Sciatic nerve (tissue), 2 donors: ENCODE data around the gene FAM168A. TPM values are rescaled to one million over a fixed set of nuclear protein-coding genes. Genes with fewer than 3 reads are reported as not detected.
A peak's percentile ranks its signal among the peaks of the same experiment; 100 is the strongest.

Source experiments
- ATAC-seq: fragments of 200-7000 bp; cut with Tn5 transposase; one replicate; pipeline ENCODE4 v1.9.1; 2020; ENCODE audit warnings: mild to moderate bottlenecking, moderate library complexity
- DNase-seq: peaks from one replicate; pipeline ENCODE4 v3.0.0-alpha.2; 2020; ENCODE audit warnings: low spot score
- intact Hi-C: fragments of 100-400 bp; cut with DNase I; formaldehyde crosslinking; loops from one replicate; pipeline ENCODE4 v1.14.2; 2022
- total RNA-seq: library from RNA; stranded (reverse); fragmentation: NEBNext Ultra II Directional; extraction: Animal tissue kit (Norgen Biotek cat#: 25700); gene quantifications from one replicate; pipeline ENCODE4 v1.2.1, GENCODE V29; 2021
- donor health status: DM: no; HTN: no; CAD: no.
- donor health status: DM: no; HTN: no; CAD: no.

Gene FAM168A
- total RNA-seq, 1 donor from 2014 or later, result 52.2 TPM

DNA sequence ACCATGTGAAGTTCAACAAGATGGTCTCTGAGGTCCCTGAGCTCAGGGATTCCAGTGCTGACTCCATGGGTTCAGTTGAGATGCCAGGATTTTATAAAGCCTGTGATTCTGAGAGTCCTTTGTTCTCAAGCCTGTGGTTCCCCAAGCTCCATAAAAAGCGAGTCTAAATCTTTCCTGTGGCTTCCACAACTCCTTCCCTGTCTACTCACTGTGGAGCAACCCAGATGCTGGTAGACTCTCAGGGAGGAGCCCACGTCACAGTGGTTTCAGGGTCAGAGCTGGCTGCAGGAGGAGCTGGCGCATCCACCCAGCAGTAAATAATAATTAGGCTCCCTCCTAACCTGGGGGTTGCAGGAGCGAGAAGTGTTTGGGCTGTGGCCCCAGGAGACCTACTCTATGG, 223.8 kb downstream of the FAM168A start:
- no peak for DNase-seq
- no peak for ATAC-seq
- intact Hi-C loops, result no loop called here

DNA sequence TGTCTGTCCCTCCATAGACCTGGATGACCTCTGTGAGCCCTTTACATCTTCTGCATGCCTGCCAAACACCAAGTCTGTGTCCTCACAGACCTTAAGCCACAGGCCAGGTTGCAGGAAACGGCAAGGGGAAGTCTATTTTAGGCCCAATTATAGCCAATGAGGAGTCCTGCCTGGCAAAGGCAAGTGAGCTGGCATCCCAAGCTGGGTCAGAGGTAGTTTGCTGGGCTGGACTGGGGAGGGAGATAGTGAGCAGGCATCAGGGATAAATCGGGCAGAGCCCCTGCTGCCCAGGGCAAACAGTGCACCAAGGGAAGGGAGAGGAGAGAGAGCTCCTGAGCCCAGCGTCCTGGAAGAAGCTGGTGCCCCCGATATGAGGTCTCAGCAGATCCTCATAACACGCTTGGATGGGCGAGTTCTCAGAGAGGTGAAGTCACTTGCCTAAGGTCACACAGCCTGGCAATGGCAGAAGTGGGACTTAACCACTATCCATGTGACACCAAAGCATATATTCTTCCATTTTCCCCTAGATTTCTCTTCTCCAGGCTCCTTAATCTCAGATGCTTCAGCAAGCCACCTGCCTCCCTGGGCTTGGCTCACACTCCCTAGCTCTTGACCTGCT, 225.4 kb downstream of the FAM168A start:
- ATAC-seq, result no peak
- DNase-seq, result no peak
- intact Hi-C loops, result no loop called here

DNA sequence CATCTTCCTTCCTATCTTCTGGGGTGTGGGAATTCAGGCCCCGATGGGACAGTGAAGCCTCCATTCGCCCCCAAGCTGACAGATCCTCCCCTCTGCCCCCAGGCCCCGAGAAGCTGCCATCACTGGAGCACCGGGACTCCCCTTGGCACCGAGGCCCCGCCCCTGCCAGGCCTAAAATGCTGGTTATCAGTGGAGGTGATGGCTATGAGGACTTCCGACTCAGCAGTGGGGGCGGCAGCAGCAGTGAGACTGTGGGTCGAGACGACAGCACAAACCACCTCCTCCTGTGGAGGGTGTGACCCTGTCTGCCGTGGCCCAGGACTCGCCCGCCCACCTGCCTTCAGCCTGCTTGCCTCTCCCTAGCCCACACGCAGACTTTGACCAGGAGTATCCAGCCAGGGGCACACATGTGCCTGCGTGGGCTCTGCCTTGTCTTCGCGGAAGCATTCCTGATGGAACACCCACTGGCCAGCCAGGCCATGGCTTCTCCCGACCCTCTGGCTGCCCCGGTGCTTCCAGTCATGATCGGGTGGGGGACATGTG, 230.4 kb downstream of the FAM168A start:
- ATAC-seq, result peak; percentile 1
- intact Hi-C loops, result no loop called here
- no peak for DNase-seq

DNA sequence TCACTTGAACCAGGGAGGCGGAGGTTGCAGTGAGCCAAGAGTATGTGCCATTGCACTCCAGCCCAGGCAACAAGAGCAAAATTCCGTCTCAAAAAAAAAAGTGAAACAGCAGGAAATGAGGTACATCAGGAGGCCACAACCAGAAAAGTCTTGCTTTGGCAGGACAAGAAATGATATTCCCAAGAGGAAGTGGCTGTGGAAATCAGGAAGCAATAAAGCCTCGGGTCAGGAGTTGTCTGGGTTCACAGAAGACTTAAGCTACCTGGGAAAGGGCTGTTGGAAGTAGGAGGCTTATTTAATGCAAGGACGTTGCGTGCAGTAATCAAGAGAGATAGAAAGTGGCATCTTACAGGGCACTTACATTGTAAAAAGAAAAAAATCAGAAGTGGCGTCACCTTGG, 231.0 kb downstream of the FAM168A start:
- no peak for ATAC-seq
- intact Hi-C loops, result no loop called here
- no peak for DNase-seq

DNA sequence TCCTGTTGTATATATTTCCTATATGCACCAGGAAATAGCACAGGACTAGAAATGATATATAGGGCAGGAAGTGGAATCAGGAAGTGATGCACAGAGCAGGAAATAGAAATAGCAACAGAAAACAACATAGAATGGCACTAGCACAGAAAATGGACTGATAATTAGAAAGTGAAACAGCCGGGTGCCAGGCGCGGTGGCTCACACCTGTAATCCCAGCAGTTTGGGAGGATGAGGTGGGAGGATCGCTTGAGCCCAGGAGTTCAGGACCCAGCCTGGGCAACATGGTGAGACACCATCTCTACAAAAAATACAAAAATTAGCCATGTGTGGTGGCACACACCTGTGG, 231.7 kb downstream of the FAM168A start:
- ATAC-seq, result no peak
- intact Hi-C loops, result no loop called here

DNA sequence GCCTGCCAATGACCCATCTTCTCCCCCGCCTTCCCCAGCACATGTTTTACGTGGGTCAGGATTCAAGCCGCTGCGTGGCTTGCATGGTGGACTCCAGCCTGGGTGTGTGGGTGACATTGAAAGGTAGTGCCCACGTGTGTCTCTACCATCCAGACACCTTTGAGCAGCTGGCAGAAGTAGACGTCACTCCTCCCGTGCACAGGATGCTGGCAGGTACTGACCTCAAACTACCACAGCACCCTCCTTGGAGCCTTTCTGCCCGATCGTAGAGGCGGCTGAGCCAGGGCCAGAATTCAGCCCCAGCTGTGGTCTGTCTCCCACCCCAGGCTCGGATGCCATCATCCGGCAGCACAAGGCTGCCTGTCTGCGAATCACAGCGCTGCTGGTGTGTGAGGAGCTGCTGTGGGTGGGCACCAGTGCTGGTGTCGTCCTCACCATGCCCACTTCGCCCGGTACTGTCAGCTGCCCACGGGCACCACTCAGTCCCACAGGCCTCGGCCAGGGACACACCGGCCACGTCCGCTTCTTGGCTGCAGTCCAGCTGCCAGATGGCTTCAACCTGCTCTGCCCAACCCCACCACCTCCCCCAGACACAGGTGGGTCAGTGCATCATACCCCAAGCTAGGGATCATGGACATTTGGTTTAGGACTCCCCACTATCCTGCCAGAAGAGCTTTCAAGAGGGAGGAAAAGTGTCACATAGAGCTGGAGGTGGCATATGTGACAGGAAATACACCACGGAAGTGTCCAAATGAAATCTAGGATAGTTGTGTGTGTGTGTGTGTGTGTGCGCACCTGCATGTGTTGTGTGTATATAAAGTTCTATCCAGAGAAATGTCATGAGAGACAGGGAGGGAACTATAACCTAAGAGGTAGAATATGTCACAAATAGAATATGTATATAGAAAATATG, 232.3 kb downstream of the FAM168A start:
- ATAC-seq (no peak), DNase-seq (no peak)
- intact Hi-C loops, result no loop called here

More for the DNA sequence above, 231.7 kb downstream of the FAM168A start:
- DNase-seq, result no peak

DNA sequence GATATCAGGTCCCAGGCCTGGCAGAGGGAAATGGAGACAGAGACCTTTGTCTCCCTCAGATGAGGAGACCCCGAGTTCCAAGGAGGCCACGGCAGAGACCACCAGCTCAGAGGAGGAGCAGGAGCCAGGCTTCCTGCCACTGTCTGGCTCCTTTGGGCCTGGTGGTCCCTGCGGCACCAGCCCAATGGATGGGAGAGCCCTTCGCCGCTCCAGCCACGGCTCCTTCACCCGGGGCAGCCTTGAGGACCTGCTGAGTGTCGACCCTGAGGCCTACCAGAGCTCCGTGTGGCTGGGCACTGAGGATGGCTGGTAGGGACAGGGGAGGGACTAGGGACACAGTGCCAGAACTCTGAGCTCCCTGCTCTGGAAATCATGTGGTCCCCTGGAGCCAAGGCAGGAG, 234.8 kb downstream of the FAM168A start:
- intact Hi-C loops, result no loop called here
- no peak for ATAC-seq

DNA sequence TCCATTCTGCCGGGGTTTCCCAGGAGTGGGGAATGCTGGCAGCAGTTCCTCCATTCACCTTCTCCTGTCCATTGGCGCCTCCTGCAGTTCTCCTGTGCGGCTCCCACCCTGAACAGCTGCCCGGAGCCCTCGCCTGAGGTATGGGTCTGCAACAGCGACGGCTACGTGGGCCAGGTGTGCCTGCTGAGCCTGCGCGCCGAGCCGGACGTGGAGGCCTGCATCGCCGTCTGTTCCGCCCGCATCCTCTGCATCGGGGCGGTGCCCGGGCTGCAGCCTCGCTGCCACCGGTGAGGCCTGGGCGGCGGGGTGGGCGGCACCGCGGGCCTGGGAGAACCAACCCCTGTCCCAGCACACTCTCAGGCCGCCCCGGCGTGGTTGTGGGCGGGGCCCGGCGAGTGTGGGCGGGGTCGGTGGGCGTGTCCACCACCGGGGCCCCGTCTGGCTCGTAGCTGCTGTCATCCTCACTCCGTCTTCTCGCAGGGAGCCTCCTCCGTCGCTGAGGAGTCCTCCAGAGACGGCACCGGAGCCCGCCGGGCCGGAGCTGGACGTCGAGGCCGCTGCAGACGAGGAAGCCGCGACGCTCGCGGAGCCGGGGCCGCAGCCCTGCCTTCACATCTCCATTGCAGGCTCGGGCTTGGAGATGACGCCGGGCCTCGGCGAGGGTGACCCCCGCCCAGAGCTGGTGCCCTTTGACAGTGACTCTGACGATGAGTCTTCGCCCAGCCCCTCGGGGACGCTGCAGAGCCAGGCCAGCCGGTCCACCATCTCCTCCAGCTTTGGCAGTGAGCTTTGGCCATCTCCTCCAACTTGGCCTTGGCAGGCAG, 235.7 kb downstream of the FAM168A start:
- intact Hi-C loops, result no loop called here
- DNase-seq (no peak), ATAC-seq (no peak)

More for the DNA sequence above, 234.8 kb downstream of the FAM168A start:
- no peak for DNase-seq

- DNase-seq (no peak), ATAC-seq (no peak)
- intact Hi-C loops, result no loop called here
Observed at GRCh38 chr11:73360743-73361369, 237.1 kb downstream of the FAM168A start.

- no peak for DNase-seq
- intact Hi-C loops, result no loop called here
- ATAC-seq, result peak; percentile 2
Observed at GRCh38 chr11:73359930-73360742, 237.8 kb downstream of the FAM168A start.

DNA sequence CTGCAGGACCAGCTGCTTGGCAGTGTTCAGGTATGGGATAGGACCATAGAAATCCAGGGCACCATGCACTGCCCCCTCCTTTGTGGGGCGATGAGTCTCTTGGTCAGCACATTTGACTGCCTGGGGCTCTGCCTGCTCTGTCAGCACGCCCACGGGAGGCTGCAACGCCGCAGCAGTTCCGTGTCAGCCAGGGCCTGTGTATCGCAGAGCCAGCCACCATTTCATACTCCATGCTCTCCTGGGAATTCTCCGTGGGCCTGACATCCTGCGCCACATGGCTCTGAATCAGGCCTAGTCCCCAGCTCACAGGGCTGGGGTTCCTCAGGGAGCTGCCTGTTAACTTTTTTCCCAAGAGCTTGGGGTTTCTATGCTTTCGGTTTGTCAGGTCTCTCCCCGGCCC, 238.6 kb downstream of the FAM168A start:
- intact Hi-C loops, result no loop called here
- ATAC-seq, result peak; percentile 66
- DNase-seq, result no peak

GRCh38 chr11:73358071-73358470, 239.8 kb downstream of the FAM168A start:
- intact Hi-C loops, result no loop called here
- no peak for ATAC-seq
- no peak for DNase-seq

DNA sequence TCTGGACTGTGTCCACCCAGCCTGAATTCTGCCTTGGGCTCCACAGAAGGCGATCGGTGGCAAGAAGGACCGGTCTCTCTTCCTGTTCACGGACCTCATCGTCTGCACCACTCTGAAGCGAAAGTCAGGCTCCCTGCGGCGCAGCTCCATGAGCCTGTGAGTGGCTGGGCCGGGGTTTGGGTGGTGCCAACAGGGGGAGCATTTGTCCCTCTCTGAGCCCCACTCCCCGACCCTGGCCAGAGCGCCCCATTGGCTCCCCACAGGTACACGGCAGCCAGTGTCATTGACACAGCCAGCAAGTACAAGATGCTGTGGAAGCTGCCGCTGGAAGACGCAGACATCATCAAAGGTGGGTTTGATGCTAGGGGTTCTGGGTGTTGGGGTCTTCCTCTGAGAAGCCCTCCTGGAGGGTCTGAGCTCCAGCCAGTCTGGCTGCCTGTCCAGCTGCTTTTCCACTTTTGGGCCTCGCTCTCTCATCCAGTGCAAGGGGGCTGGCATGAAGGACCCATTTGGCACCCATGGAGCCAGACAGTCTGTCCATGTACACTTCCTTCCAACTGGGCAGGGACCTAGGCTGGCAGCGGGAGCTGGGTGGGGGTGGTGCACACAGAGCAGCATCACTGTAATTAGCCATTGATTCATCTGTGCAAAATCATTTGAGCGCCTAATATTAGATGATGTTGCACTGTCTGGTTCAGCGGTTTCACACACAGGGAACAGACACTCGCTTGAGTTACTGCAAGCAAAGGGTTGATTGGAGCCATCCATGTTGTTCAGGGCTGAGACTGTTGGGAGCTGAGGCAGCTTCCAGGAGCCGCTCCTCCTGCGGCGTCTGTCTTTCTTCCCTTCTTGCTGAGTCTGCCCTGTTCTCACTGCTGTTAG, 240.7 kb downstream of the FAM168A start:
- DNase-seq, result no peak
- no peak for ATAC-seq
- intact Hi-C loops, result no loop called here

- DNase-seq (no peak), ATAC-seq (no peak)
- intact Hi-C loops, result no loop called here
Observed at GRCh38 chr11:73355109-73355508, 242.8 kb downstream of the FAM168A start.

DNA sequence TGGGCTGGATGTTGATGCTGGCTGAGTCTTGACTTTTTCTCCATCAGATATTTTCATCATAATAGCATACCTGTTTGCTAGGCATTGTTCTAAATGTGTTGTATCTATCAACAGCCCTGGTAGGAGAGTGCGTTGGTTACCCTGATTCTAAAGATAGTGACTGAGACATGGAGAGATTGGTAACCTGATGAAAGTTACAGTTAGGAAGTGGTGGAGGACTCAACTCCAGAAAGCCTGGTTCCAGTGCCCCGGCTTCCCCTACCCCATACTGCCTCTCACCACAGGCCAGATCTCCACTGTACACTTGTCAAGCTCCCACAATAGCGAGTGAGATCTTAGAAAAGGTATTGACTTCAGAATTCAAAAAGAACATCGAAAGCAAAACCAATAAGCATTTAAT, 244.5 kb downstream of the FAM168A start:
- no peak for ATAC-seq
- DNase-seq, result no peak
- intact Hi-C loops, result no loop called here

DNA sequence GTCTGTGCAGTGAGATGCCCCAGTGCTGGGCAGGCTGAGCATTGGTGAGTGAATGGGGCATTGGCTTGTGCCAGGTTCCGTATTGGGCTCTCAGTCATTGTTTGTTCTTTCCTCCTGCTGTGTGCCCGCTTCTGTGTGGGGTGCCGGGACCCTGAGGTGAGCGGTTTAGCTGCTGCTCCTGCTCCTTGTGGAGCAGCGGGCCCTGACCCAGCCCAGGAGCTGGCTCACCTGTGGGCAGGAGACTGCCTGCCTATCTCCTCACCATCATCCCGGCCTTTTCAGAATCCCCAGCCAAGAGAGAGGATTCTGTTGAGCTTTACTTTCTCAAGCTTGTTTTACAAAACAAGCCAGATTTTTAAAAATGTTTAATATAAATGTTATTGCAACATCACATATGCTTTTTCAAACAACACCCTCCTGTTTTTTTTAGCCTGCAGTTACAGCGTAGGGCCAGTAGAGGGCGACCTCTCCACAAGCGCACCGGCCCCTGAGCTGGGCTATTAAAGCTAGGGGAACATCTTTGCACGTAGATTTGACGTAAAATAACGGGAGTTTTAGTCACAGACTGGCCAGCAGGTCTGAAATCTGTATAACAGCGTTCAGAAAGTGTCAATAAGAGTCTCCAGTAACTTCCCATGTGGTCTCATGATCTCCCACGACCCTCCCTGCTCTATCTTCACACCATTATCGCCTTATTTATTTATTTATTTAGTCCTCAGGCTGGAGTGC, 246.8 kb downstream of the FAM168A start:
- DNase-seq (no peak), ATAC-seq (peak; percentile 68)
- intact Hi-C loops, result no loop called here
